ENCODE data around the gene PLEKHG4B.
A peak's percentile ranks its signal among the peaks of the same experiment; 100 is the strongest.

The PLEKHG4B gene

DNA sequence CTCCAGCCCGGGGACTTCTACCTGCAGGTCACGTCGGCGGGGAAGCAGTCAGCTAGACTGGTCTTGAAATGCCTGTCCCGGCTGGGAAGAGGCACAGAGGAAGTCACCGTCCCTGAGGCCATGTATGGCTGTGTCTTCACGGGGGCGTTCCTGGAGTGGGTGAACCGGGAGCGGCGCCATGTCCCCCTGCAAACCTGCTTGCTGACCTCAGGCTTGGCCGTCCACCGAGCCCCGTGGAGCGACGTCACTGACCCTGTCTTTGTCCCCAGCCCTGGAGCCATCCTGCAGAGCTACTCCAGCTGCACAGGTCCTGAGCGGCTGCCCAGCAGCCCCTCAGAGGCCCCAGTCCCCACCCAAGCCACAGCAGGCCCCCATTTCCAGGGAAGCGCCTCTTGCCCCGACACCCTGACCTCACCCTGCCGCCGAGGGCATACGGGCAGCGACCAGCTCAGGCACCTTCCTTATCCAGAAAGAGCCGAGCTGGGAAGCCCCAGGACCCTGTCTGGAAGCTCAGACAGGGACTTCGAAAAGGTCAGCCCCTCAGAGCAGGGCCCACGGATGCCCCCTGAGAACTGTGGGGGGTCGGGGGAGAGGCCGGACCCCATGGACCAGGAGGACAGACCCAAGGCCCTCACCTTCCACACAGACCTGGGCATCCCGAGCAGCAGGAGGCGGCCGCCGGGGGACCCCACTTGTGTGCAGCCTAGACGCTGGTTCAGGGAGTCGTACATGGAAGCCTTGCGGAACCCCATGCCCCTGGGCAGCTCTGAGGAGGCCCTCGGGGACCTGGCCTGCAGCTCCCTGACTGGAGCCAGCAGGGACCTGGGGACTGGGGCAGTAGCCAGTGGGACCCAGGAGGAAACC lies 47.8 kb downstream of the PLEKHG4B start:
- H3K79me1 ChIP-seq (ENCODE audit: low read depth, low read length): peaks cover 8% of the 10 kb centered on the region
- no peak overlapping the region for H3K4me2 ChIP-seq (ENCODE audit: insufficient read depth, low read length, poor library complexity, severe bottlenecking)
- no peak overlapping the region for H2AFZ ChIP-seq (ENCODE audit: low read length)
- H3K4me1 ChIP-seq (ENCODE audit: control insufficient read depth in 2 of 2, insufficient read depth in 1 of 2, low read depth in 1 of 2, low read length in 2 of 2): no peaks in the 10 kb centered on the region
- H2BK5ac ChIP-seq (ENCODE audit: low read length): peak overlapping the region; percentile 88
- H3K18ac ChIP-seq (ENCODE audit: low read length): peak overlapping the region; percentile 67
- H4K91ac ChIP-seq (ENCODE audit: low read depth, low read length, poor library complexity): no peak overlapping the region
- no peak for DNase-seq (ENCODE audit: low spot score)
- peaks cover 31 to 42% of the 10 kb centered on the region in 2 donors for H3K36me3 ChIP-seq (replicated peaks in 1 of 2; ENCODE audit: control insufficient read depth in 2 of 2, insufficient read depth in 2 of 2, low read length in 2 of 2)
- peaks cover 0 to 9% of the 10 kb centered on the region in 2 donors for H3K9me3 ChIP-seq (replicated peaks in 1 of 2; ENCODE audit: control insufficient read depth in 2 of 2, insufficient read depth in 1 of 2, low read depth in 1 of 2, low read length in 2 of 2)
- H2BK120ac ChIP-seq (ENCODE audit: low read depth, low read length): no peak overlapping the region
- H3K4me3 ChIP-seq (ENCODE audit: low read length in 2 of 2): no peak overlapping the region
- no peak overlapping the region for H3K9ac ChIP-seq (ENCODE audit: low read depth, low read length, poor library complexity)
- peak overlapping the region; percentile 92 for H3K23ac ChIP-seq (ENCODE audit: low read depth, low read length, poor library complexity)
- H3K14ac ChIP-seq (ENCODE audit: low read length): peak overlapping the region; percentile 49
- no peak overlapping the region for H2BK12ac ChIP-seq (ENCODE audit: low read length)
- H2AK5ac ChIP-seq (ENCODE audit: low read depth, low read length): no peak overlapping the region
- no CpG with 5 or more reads among the region's 36 CpGs for WGBS, 2 donors (ENCODE audit: extremely low coverage in 2 of 2, insufficient read length in 2 of 2, insufficient replicate concordance in 1 of 2)
- H4K8ac ChIP-seq (ENCODE audit: low read depth, low read length): no peak overlapping the region
- H3K4ac ChIP-seq (ENCODE audit: low read length): no peak overlapping the region
- no peak overlapping the region for H3K27ac ChIP-seq (replicated peaks; ENCODE audit: low read length)
- no peaks in the 10 kb centered on the region for H3K27me3 ChIP-seq (ENCODE audit: control insufficient read depth in 3 of 3, insufficient read depth in 3 of 3, low read depth in 1 of 3, low read length in 3 of 3)
- no peak overlapping the region for H2BK15ac ChIP-seq (ENCODE audit: low read length)

DNA sequence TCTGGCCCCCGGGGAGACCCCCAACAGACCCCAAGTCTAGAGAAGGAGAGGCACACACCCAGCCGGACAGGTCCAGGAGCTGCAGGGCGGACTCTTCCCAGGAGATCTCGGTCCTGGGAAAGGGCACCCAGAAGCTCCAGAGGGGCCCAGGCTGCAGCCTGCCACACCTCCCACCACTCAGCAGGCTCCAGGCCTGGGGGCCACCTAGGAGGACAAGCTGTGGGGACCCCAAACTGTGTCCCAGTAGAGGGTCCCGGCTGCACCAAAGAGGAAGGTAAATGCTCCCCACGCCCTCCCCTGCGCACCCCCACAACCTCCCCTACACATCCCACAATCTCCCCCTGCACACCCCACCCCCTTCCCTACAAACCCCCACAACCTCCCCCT lies 48.5 kb downstream of the PLEKHG4B start:
- WGBS, 2 donors (ENCODE audit: extremely low coverage in 2 of 2, insufficient read length in 2 of 2, insufficient replicate concordance in 1 of 2): no CpG with 5 or more reads among the region's 7 CpGs
- no peak overlapping the region for H3K4me2 ChIP-seq (ENCODE audit: insufficient read depth, low read length, poor library complexity, severe bottlenecking)
- H2AFZ ChIP-seq (ENCODE audit: low read length): no peak overlapping the region
- peaks cover 31 to 48% of the 10 kb centered on the region in 2 donors for H3K36me3 ChIP-seq (replicated peaks in 1 of 2; ENCODE audit: control insufficient read depth in 2 of 2, insufficient read depth in 2 of 2, low read length in 2 of 2)
- H3K4me1 ChIP-seq (ENCODE audit: control insufficient read depth in 2 of 2, insufficient read depth in 1 of 2, low read depth in 1 of 2, low read length in 2 of 2): no peaks in the 10 kb centered on the region
- no peak overlapping the region for H3K4ac ChIP-seq (ENCODE audit: low read length)
- H4K91ac ChIP-seq (ENCODE audit: low read depth, low read length, poor library complexity): no peak overlapping the region
- no peak overlapping the region for H2AK5ac ChIP-seq (ENCODE audit: low read depth, low read length)
- H3K14ac ChIP-seq (ENCODE audit: low read length): no peak overlapping the region
- DNase-seq (ENCODE audit: low spot score): no peak
- no peak overlapping the region for H4K8ac ChIP-seq (ENCODE audit: low read depth, low read length)
- no peaks in the 10 kb centered on the region for H3K27me3 ChIP-seq (ENCODE audit: control insufficient read depth in 3 of 3, insufficient read depth in 3 of 3, low read depth in 1 of 3, low read length in 3 of 3)
- H3K79me1 ChIP-seq (ENCODE audit: low read depth, low read length): peaks cover 8% of the 10 kb centered on the region
- H3K9me3 ChIP-seq (replicated peaks in 1 of 2; ENCODE audit: control insufficient read depth in 2 of 2, insufficient read depth in 1 of 2, low read depth in 1 of 2, low read length in 2 of 2): peaks cover 0 to 13% of the 10 kb centered on the region in 2 donors
- H3K18ac ChIP-seq (ENCODE audit: low read length): peak overlapping the region; percentile 19
- no peak overlapping the region for H2BK12ac ChIP-seq (ENCODE audit: low read length)
- no peak overlapping the region for H3K4me3 ChIP-seq (ENCODE audit: low read length in 2 of 2)
- H2BK15ac ChIP-seq (ENCODE audit: low read length): no peak overlapping the region
- H3K27ac ChIP-seq (replicated peaks; ENCODE audit: low read length): no peak overlapping the region
- peak overlapping the region; percentile 88 for H2BK5ac ChIP-seq (ENCODE audit: low read length)
- H2BK120ac ChIP-seq (ENCODE audit: low read depth, low read length): no peak overlapping the region
- H3K9ac ChIP-seq (ENCODE audit: low read depth, low read length, poor library complexity): no peak overlapping the region
- no peak overlapping the region for H3K23ac ChIP-seq (ENCODE audit: low read depth, low read length, poor library complexity)

DNA sequence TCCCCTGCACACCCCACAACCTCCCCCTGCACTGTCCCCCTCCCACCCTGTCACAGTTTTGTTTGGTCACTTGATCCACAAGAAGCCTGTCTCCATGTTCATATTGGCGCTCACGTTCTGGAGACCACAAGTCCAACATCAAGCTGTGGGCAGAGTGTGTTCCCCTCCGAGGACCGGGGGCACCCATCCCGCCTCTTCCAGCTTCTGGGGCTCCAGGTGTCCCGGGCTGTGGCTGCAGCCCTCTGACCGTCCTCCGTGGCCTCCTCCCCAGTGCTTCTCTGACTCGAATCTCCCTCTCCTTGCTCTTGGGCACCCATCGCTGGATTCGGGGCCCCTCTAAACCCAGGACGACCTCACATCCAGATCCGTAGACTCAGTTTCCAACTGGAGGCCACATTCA lies 49.2 kb downstream of the PLEKHG4B start:
- Histone ChIP-seq H3K27ac (replicated peaks; ENCODE audit: low read length) (no peak overlapping the region), H3K27me3 (ENCODE audit: control insufficient read depth in 3 of 3, insufficient read depth in 3 of 3, low read depth in 1 of 3, low read length in 3 of 3) (no peaks in the 10 kb centered on the region), H2BK5ac (ENCODE audit: low read length) (no peak overlapping the region), H3K4me3 (ENCODE audit: low read length in 2 of 2) (no peak overlapping the region), H3K9me3 (replicated peaks in 1 of 2; ENCODE audit: control insufficient read depth in 2 of 2, insufficient read depth in 1 of 2, low read depth in 1 of 2, low read length in 2 of 2) (peaks cover 0 to 19% of the 10 kb centered on the region in 2 donors), H2AK5ac (ENCODE audit: low read depth, low read length) (no peak overlapping the region), H2BK15ac (ENCODE audit: low read length) (no peak overlapping the region), H3K79me1 (ENCODE audit: low read depth, low read length) (peaks cover 12% of the 10 kb centered on the region), H2BK12ac (ENCODE audit: low read length) (no peak overlapping the region), H2BK120ac (ENCODE audit: low read depth, low read length) (no peak overlapping the region), H3K4me1 (ENCODE audit: control insufficient read depth in 2 of 2, insufficient read depth in 1 of 2, low read depth in 1 of 2, low read length in 2 of 2) (no peaks in the 10 kb centered on the region), H3K4ac (ENCODE audit: low read length) (no peak overlapping the region), H3K18ac (ENCODE audit: low read length) (no peak overlapping the region), H3K9ac (ENCODE audit: low read depth, low read length, poor library complexity) (no peak overlapping the region), H2AFZ (ENCODE audit: low read length) (no peak overlapping the region), H3K4me2 (ENCODE audit: insufficient read depth, low read length, poor library complexity, severe bottlenecking) (no peak overlapping the region), H3K36me3 (replicated peaks in 1 of 2; ENCODE audit: control insufficient read depth in 2 of 2, insufficient read depth in 2 of 2, low read length in 2 of 2) (peaks cover 31 to 55% of the 10 kb centered on the region in 2 donors), H3K23ac (ENCODE audit: low read depth, low read length, poor library complexity) (no peak overlapping the region), H4K8ac (ENCODE audit: low read depth, low read length) (no peak overlapping the region), H4K91ac (ENCODE audit: low read depth, low read length, poor library complexity) (no peak overlapping the region), H3K14ac (ENCODE audit: low read length) (no peak overlapping the region)
- DNase-seq (ENCODE audit: low spot score): no peak
- no CpG with 5 or more reads among the region's 13 CpGs for WGBS, 2 donors (ENCODE audit: extremely low coverage in 2 of 2, insufficient read length in 2 of 2, insufficient replicate concordance in 1 of 2)

DNA sequence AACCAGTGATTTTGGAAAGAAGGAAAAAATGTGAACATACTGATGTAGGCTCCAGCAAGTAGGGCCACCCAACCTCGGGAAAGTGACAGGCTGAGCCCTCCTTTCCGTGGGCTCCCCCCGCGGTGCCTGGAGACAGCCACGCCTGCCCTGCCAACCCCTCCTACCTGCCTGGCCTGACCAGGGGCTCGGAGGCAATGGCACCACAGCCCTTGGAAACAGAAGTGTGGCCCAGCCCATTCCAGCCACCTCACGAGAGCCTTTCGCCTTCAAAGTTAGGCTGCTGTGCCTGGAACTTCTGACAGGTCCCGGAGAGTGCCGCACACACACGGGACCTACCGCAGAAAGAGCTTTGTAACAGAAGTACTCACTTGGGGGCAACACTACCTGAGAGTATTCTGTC lies 49.8 kb downstream of the PLEKHG4B start:
- Histone ChIP-seq H3K36me3 (replicated peaks in 1 of 2; ENCODE audit: control insufficient read depth in 2 of 2, insufficient read depth in 2 of 2, low read length in 2 of 2) (peaks cover 31 to 58% of the 10 kb centered on the region in 2 donors), H3K4me2 (ENCODE audit: insufficient read depth, low read length, poor library complexity, severe bottlenecking) (no peak overlapping the region), H3K4me1 (ENCODE audit: control insufficient read depth in 2 of 2, insufficient read depth in 1 of 2, low read depth in 1 of 2, low read length in 2 of 2) (no peaks in the 10 kb centered on the region), H2AFZ (ENCODE audit: low read length) (no peak overlapping the region), H3K79me1 (ENCODE audit: low read depth, low read length) (peaks cover 12% of the 10 kb centered on the region), H2BK12ac (ENCODE audit: low read length) (no peak overlapping the region), H2AK5ac (ENCODE audit: low read depth, low read length) (no peak overlapping the region), H2BK5ac (ENCODE audit: low read length) (no peak overlapping the region), H4K91ac (ENCODE audit: low read depth, low read length, poor library complexity) (no peak overlapping the region), H3K27me3 (ENCODE audit: control insufficient read depth in 3 of 3, insufficient read depth in 3 of 3, low read depth in 1 of 3, low read length in 3 of 3) (no peaks in the 10 kb centered on the region), H3K27ac (replicated peaks; ENCODE audit: low read length) (peak overlapping the region; percentile 22), H4K8ac (ENCODE audit: low read depth, low read length) (no peak overlapping the region), H2BK15ac (ENCODE audit: low read length) (no peak overlapping the region), H3K9me3 (replicated peaks in 1 of 2; ENCODE audit: control insufficient read depth in 2 of 2, insufficient read depth in 1 of 2, low read depth in 1 of 2, low read length in 2 of 2) (peaks cover 5 to 25% of the 10 kb centered on the region in 2 donors), H3K4ac (ENCODE audit: low read length) (no peak overlapping the region), H3K18ac (ENCODE audit: low read length) (no peak overlapping the region), H3K4me3 (ENCODE audit: low read length in 2 of 2) (no peak overlapping the region), H2BK120ac (ENCODE audit: low read depth, low read length) (no peak overlapping the region), H3K23ac (ENCODE audit: low read depth, low read length, poor library complexity) (no peak overlapping the region), H3K14ac (ENCODE audit: low read length) (no peak overlapping the region), H3K9ac (ENCODE audit: low read depth, low read length, poor library complexity) (no peak overlapping the region)
- no CpG with 5 or more reads among the region's 12 CpGs for WGBS, 2 donors (ENCODE audit: extremely low coverage in 2 of 2, insufficient read length in 2 of 2, insufficient replicate concordance in 1 of 2)
- DNase-seq (ENCODE audit: low spot score): no peak

Measured in neuronal stem cell (in vitro differentiated cells).